GM12801 (cell line): Measurements from ENCODE around the gene EML4.

Experiments used
- CTCF ChIP-seq: IDR thresholded peaks from one replicate; pipeline ENCODE4 v1.5.1; 2011; ENCODE audit warnings: control low read depth; ENCODE audit not compliant: insufficient read length; ENCODE audit errors: extremely low read depth

EML4 gene

GRCh38 chr2:42197792-42198191, 28.6 kb downstream of the EML4 start:
- no peak for TF ChIP-seq CTCF

GRCh38 chr2:42198466-42198865, 29.3 kb downstream of the EML4 start:
- TF ChIP-seq CTCF = no peak

GRCh38 chr2:42199002-42199401, 29.8 kb downstream of the EML4 start:
- TF ChIP-seq CTCF = no peak

- TF ChIP-seq CTCF = no peak
Observed at GRCh38 chr2:42199626-42200025, 30.5 kb downstream of the EML4 start.

- TF ChIP-seq CTCF = no peak
Observed at GRCh38 chr2:42200926-42201855, 32.0 kb downstream of the EML4 start.

- no peak for TF ChIP-seq CTCF
Observed at GRCh38 chr2:42202634-42203008, 33.5 kb downstream of the EML4 start.

- TF ChIP-seq CTCF = no peak
Observed at GRCh38 chr2:42203792-42204191, 34.6 kb downstream of the EML4 start.

- no peak for TF ChIP-seq CTCF
Observed at GRCh38 chr2:42205337-42205736, 36.2 kb downstream of the EML4 start.
